SH-SY5Y (cell line): ENCODE results near the gene HAS3.

ENCODE experiments used
- GATA2 ChIP-seq: IDR thresholded peaks from 2 replicates; pipeline ENCODE4 v1.6.1; 2011; ENCODE audit warnings: mild to moderate bottlenecking, low read depth, low read length
- GATA3 ChIP-seq: IDR thresholded peaks from 2 replicates; pipeline ENCODE4 v1.6.1; 2011; ENCODE audit warnings: low read depth, mild to moderate bottlenecking, low read length, moderate library complexity

Gene HAS3

GRCh38 chr16:69105501-69106361 is at the start of gene HAS3:
Gene HAS3 (plus strand): TSS chr16:69105653. CDS start chr16:69109396, 3,743 bp downstream.
- TF ChIP-seq GATA2 (no peak), GATA3 (no peak)

DNA sequence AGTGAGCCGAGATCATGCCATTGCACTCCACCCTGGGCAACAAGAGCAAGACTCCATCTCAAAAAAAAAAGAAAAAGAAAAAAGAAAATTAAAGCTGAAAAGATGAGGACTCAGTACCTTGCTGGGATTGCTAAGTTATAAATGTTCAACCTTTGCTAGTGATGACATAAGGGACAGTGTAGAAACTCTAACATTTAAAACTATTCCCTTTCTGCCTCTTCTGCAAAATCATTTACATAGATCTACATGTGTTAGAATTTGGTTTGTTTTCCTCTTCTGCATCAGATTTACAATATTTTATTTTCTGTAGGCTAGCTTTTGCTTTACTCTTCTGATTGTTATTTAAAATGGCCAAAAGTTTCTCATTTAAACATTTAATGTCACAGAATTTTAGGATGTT is 49.5 kb upstream of the HAS3 start:
- no peak for TF ChIP-seq GATA2

DNA sequence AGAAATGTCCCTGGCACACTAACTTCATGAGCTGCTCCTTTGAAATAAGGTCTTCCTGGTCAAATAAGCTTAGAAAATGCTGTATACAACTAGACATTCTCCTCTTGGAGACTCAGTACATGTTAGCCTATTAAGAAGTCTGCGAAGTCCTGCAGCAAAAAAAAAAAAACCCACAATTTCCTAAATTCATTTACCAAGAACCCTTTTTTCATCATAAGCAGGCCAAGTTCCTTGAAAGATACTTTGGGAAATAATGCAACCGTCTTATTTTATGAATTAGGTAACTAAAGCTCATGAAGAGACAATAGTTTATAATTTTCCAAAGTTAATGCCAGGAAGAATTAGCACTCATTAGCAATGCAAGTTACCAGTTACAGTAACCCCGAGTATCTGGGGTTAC is 49.0 kb upstream of the HAS3 start:
- TF ChIP-seq GATA3, result no peak
- no peak for TF ChIP-seq GATA2

DNA sequence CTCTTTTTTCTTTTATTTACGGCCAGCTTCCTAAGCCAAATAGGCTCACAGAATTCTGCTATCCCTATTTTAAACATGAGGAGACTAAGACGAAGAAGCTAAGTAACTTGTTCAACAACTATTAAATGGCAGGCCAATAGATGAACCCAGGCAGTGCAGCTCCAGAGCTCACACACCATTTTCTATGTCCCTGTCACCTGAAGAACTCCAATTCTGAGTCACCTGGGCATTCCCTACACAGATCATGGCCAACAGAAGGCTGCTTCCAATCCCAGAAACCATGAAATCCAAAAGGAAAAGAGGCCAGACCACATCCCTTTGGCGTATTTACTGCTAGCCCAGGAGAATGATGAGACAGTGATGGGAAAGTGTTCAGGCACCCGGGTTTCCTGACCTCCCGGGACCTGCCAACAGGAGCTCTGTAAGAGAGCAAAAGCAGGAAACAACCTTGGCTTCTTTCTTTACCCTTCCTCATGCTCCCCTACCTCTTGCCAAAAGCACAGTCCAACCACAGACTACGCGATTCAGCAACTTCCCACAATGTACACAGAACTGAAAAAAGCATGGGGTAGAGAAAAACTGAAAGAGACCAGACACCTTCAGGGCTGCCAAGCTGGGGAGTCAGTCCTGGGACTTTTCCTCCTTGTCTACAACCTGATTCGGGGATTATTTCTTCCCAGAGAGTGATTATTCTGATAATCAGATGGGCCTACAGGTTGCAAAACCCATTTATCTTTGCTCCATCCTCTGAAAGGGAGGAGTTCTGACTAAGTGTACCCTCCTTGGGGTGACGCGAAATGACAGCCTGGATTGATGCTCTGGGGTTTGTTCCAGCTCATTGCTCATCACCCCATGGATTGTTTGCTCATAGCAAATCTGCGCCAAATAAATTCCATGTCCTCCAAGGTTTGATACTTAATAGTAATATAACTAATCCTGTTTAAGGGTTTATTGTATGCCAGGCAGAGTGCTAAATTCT is 47.8 kb upstream of the HAS3 start:
- TF ChIP-seq GATA2 (no peak), GATA3 (no peak)

GRCh38 chr16:69064124-69064763 is 41.2 kb upstream of the HAS3 start:
- TF ChIP-seq GATA3 (no peak), GATA2 (no peak)

DNA sequence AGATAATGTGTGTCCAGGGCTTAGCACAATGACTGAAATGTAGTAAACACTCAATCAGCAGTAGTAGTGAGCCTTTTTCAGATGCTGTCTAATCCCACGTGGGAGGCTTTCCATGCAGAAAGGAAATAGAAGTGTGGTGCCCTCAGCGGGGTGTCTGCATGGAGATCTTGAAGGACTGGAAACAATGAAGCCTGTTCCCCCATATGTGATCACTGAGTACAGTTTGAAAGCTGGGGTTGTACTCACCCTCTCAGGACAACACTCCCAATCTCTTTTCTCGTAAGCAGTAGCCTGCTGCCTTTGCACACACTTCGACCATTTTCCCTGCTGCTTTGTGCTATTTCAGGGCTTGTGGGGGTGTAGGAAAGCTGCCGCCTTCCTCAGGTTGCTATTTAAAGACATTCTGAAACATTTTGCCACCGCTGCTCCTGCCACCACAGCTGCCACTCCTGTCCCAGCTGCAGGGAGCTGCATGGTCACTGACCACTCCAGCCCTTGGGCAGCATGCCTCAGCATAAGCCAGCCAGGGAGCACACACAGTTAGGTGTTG is 40.6 kb upstream of the HAS3 start:
- TF ChIP-seq GATA2 (no peak), GATA3 (no peak)

DNA sequence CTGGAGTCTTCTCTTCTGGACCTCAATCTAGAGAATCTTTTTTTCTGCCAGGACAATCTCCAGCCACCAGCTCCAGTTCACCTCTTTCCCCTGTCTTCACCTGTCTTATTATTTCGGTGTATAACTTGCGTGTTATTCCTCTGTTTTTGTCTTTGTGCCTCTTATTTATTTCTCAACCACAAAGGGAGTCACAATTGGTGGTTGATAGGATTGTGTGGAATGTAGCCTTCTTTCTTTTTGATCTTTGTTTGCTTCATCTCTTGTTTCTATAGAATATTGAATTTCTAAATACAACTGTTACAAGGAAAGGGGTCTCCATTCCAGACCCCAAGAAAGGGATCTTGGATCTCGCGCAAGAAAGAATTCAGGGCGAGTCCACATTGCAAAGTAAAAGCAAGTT is 35.9 kb upstream of the HAS3 start:
- TF ChIP-seq GATA2 (no peak), GATA3 (no peak)

DNA sequence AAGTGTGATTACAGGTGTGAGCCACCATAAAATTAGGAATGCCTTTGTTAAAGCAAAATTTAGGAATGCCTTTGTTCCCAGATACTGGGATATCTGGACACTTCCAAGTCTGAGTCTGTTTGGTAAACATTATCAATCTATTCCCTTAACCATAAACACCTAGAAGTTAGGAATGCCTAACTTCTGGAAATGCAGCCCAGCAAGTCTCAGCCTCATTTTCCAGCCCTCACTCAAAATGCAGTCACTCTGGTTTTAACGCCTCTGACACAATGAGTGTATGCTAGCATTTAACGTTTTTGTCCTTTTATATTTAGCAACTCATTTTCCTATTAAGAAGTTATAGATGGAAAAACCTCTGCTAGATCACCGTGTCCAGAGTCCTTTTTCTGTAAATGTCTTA is 34.4 kb upstream of the HAS3 start:
- no peak for TF ChIP-seq GATA2
- no peak for TF ChIP-seq GATA3

DNA sequence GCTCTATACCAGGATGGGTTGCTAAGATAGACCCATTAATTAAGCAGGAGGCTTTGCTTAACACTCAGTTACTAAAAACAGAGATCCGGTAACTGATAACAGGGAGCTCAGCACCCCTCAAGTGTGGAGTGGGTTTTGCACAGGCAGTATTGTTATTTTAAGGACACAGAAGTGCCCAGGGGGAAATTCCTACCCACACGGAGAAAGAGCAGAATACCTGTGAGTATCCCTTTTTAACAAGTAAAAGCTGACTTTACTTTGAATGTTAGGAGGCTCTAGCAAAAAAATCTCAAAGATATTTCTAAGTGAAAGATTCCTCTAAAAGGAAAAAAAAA is 32.8 kb upstream of the HAS3 start:
- TF ChIP-seq GATA3 (no peak), GATA2 (no peak)

DNA sequence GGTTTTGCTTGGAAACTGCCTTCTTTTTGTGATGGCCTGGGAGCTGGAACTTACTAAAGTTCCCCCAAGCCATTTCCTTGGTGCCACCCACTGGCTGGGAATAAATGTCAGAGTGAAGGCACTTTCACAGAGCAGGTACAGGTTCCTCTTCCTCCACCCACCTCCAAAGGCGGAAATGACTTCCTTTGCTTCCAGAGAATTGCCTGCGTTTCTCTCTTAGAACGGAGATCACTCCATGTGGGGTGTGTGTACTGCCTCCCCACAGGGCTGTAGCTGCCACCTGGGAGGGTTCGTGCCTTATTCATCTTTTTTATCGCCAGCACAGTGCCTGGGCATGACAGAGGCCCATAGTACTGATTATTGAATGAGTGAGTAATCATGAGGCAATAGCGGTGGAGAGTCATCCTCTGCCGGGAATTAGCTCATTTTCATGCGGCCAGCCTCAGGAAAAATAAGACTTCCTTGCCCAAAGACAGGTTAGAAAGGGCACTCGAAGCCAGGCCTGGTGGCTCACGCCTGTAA is 32.2 kb upstream of the HAS3 start:
- no peak for TF ChIP-seq GATA3
- no peak for TF ChIP-seq GATA2

DNA sequence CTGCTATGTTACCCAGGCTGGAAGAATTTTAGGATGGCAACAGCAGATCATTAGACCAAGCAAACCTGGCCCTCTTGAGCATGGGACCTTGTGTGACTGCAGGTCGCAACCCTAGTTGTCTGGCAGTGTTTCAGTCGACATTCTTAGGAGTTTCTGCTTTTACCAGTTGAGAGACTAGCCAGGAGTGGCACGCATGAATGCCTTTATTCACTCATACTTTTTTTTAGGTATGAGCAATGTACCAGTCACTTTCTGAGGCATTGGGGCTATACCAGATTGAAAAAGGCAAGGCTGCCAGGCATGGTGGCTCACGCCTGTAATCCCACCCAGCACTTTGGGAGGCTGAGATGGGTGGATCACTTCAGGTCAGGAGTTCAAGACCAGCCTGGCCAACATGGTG is 28.2 kb upstream of the HAS3 start:
- TF ChIP-seq GATA2, result no peak
- no peak for TF ChIP-seq GATA3

DNA sequence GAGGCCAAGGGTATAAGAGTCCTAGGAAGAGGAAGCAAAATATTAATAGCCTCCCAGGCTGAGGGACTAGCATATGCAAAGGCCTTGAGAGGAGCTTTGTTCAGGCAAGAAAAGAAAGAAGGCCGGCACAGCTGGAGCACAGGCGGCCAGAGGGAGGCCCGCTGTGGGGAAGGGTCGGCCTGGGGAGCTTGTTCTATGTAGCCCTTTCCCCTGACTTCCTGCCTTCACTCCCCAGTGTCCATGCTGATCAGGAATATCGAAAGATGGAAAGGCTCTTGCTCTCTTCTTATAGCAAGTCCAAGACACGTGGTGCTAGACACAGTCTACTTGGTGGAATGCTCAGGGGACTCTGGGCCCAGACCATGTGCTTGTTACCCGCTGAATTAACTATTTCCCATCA is 27.4 kb upstream of the HAS3 start:
- TF ChIP-seq GATA3 (no peak), GATA2 (no peak)

DNA sequence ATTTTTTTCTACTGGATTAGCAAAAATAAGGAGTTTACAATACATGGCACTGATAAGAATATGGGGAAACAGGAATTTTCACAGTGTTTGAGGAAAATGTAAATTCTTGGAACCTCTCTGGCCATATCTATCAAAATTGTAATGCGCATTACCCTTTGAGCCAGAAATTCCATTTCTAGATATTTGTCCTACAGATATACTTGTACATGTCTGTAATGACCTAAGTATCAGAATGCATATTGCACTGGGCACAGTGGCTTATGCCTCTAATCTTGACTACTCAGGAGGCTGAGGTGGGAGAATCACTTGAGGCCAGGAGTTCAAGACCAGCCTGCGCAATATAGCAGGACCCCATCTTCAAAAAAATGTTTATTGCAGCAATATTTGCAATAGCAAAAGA is 25.8 kb upstream of the HAS3 start:
- no peak for TF ChIP-seq GATA3
- no peak for TF ChIP-seq GATA2
